Type B pancreatic cell (in vitro differentiated cells): Measurements from ENCODE around the gene ACOXL. TPM values are rescaled to one million over a fixed set of nuclear protein-coding genes. Genes with fewer than 3 reads are reported as not detected.

Experiments used
- DNase-seq: peaks from one replicate; pipeline ENCODE4 v3.0.0; 2021; ENCODE audit warnings: mixed read lengths; ENCODE audit not compliant: unreplicated experiment; ENCODE audit errors: extremely low spot score
- H3K27ac Mint-ChIP-seq: 2 replicates; pipeline ENCODE4 v1.8.0; 2021; ENCODE audit warnings: mild to moderate bottlenecking, mixed read lengths
- H3K27me3 Mint-ChIP-seq: 2 replicates; pipeline ENCODE4 v1.8.0; 2021; ENCODE audit warnings: mixed read lengths
- H3K36me3 Mint-ChIP-seq: 2 replicates; pipeline ENCODE4 v1.8.0; 2021; ENCODE audit warnings: mixed read lengths
- H3K4me1 Mint-ChIP-seq: one replicate; pipeline ENCODE4 v1.8.0; 2021; ENCODE audit warnings: mixed read lengths; ENCODE audit not compliant: unreplicated experiment
- H3K4me3 Mint-ChIP-seq: 2 replicates; pipeline ENCODE4 v1.8.0; 2021; ENCODE audit warnings: mild to moderate bottlenecking, mixed read lengths
- H3K9me3 Mint-ChIP-seq: 2 replicates; pipeline ENCODE4 v1.8.0; 2021; ENCODE audit warnings: mixed read lengths
- CTCF ChIP-seq: fragments of 200-600 bp; sonication (generic); conservative IDR thresholded peaks from 2 replicates; pipeline ENCODE4 v1.5.0; 2021; ENCODE audit warnings: antibody characterized with exemption, mild to moderate bottlenecking
- total RNA-seq: library from RNA; stranded (reverse); gene quantifications from 2 replicates; pipeline ENCODE4 v1.2.1, GENCODE V29; 2021; ENCODE audit warnings: low replicate concordance

Gene ACOXL
- total RNA-seq, 1 donor from 2014 or later, result 1.4 TPM

- peaks cover 6% of the 10 kb centered on the region for H3K9me3 Mint-ChIP-seq
- DNase-seq, result no peak
- H3K36me3 Mint-ChIP-seq, result no peaks in the 10 kb centered on the region
- H3K4me3 Mint-ChIP-seq, result no peak overlapping the region
- no peak for TF ChIP-seq CTCF
- H3K27ac Mint-ChIP-seq, result no peak overlapping the region
- no peaks in the 10 kb centered on the region for H3K4me1 Mint-ChIP-seq
- peaks cover 8% of the 10 kb centered on the region for H3K27me3 Mint-ChIP-seq
Observed at GRCh38 chr2:111057045-111057444, 324.7 kb downstream of the ACOXL start.

- Mint-ChIP-seq H3K9me3 (peaks cover 6% of the 10 kb centered on the region), H3K36me3 (no peaks in the 10 kb centered on the region), H3K27me3 (peaks cover 8% of the 10 kb centered on the region), H3K4me3 (no peak overlapping the region), H3K27ac (no peak overlapping the region), H3K4me1 (no peaks in the 10 kb centered on the region)
- no peak for TF ChIP-seq CTCF
- no peak for DNase-seq
Observed at GRCh38 chr2:111057721-111058120, 325.3 kb downstream of the ACOXL start.

- Mint-ChIP-seq H3K27ac (no peak overlapping the region), H3K9me3 (peaks cover 6% of the 10 kb centered on the region), H3K36me3 (no peaks in the 10 kb centered on the region), H3K4me1 (no peaks in the 10 kb centered on the region), H3K4me3 (no peak overlapping the region), H3K27me3 (peaks cover 8% of the 10 kb centered on the region)
- DNase-seq, result no peak
- TF ChIP-seq CTCF, result no peak
Observed at GRCh38 chr2:111058264-111058663, 325.9 kb downstream of the ACOXL start.

GRCh38 chr2:111061191-111061590 is 328.8 kb downstream of the ACOXL start:
- Mint-ChIP-seq H3K27ac (no peak overlapping the region), H3K4me1 (no peaks in the 10 kb centered on the region), H3K36me3 (no peaks in the 10 kb centered on the region), H3K27me3 (peaks cover 8% of the 10 kb centered on the region), H3K4me3 (no peak overlapping the region), H3K9me3 (peaks cover 11% of the 10 kb centered on the region)
- no peak for DNase-seq
- TF ChIP-seq CTCF, result no peak

GRCh38 chr2:111062417-111062816 is 330.0 kb downstream of the ACOXL start:
- Mint-ChIP-seq H3K4me1 (no peaks in the 10 kb centered on the region), H3K36me3 (no peaks in the 10 kb centered on the region), H3K27ac (no peak overlapping the region), H3K27me3 (peaks cover 8% of the 10 kb centered on the region), H3K9me3 (peaks cover 11% of the 10 kb centered on the region), H3K4me3 (no peak overlapping the region)
- no peak for TF ChIP-seq CTCF
- no peak for DNase-seq

GRCh38 chr2:111066062-111066593 is 333.8 kb downstream of the ACOXL start:
- Mint-ChIP-seq H3K9me3 (peaks cover 5% of the 10 kb centered on the region), H3K36me3 (no peaks in the 10 kb centered on the region), H3K27ac (no peak overlapping the region), H3K4me3 (no peak overlapping the region), H3K4me1 (no peaks in the 10 kb centered on the region), H3K27me3 (no peaks in the 10 kb centered on the region)
- no peak for DNase-seq
- TF ChIP-seq CTCF, result no peak
